GM12892 (cell line): ENCODE data around the gene RAB11A.

Experiments
- DNase-seq: peaks from one replicate; pipeline ENCODE4 v3.0.0; 2011; ENCODE audit not compliant: insufficient read length
- FAIRE-seq: peaks from 2 replicates; lab custom pipeline; 2011; peaks lifted over from hg19 to GRCh38; lab: Jason Lieb, UNC
- POLR2A ChIP-seq: IDR thresholded peaks from 2 replicates; pipeline ENCODE4 v1.6.1; 2011; ENCODE audit warnings: low read depth, low read length, control low read depth
- POLR2AphosphoS5 ChIP-seq: IDR thresholded peaks from 2 replicates; pipeline ENCODE4 v1.6.1; 2011; ENCODE audit warnings: low read depth, low read length, control low read depth
- TAF1 ChIP-seq: IDR thresholded peaks from 2 replicates; pipeline ENCODE4 v1.6.1; 2011; ENCODE audit warnings: low read depth, mild to moderate bottlenecking, control low read depth, low read length, borderline replicate concordance

Gene RAB11A

GRCh38 chr15:65833501-65834205 is 35.6 kb upstream of the RAB11A start:
- FAIRE-seq (peak; percentile 44), DNase-seq (no peak)
- TF ChIP-seq TAF1 (no peak), POLR2AphosphoS5 (no peak), POLR2A (no peak)

GRCh38 chr15:65834603-65835282 is 34.5 kb upstream of the RAB11A start:
- TF ChIP-seq TAF1 (no peak), POLR2A (no peak), POLR2AphosphoS5 (no peak)
- DNase-seq (no peak), FAIRE-seq (no peak)

- DNase-seq, result no peak
- TF ChIP-seq POLR2AphosphoS5, result no peak
- no peak for TF ChIP-seq POLR2A
- TF ChIP-seq TAF1, result no peak
- FAIRE-seq, result peak; percentile 57
Observed at GRCh38 chr15:65835447-65835846, 33.8 kb upstream of the RAB11A start.

GRCh38 chr15:65836665-65837064 is 32.6 kb upstream of the RAB11A start:
- FAIRE-seq (no peak), DNase-seq (no peak)
- TF ChIP-seq TAF1 (no peak), POLR2AphosphoS5 (no peak), POLR2A (no peak)

- DNase-seq (no peak), FAIRE-seq (no peak)
- TF ChIP-seq TAF1 (no peak), POLR2A (no peak), POLR2AphosphoS5 (no peak)
Observed at GRCh38 chr15:65837301-65838294, 31.7 kb upstream of the RAB11A start.

GRCh38 chr15:65839354-65839901 is 29.9 kb upstream of the RAB11A start:
- FAIRE-seq, result no peak
- no peak for DNase-seq
- no peak for TF ChIP-seq POLR2A
- TF ChIP-seq TAF1, result no peak
- no peak for TF ChIP-seq POLR2AphosphoS5

- TF ChIP-seq TAF1 (no peak), POLR2A (no peak), POLR2AphosphoS5 (no peak)
- DNase-seq, result no peak
- no peak for FAIRE-seq
Observed at GRCh38 chr15:65839985-65840384, 29.3 kb upstream of the RAB11A start.

GRCh38 chr15:65841121-65841930 is 28.0 kb upstream of the RAB11A start:
- TF ChIP-seq POLR2A, result no peak
- TF ChIP-seq POLR2AphosphoS5, result no peak
- no peak for TF ChIP-seq TAF1
- no peak for DNase-seq
- no peak for FAIRE-seq

- TF ChIP-seq POLR2AphosphoS5, result no peak
- FAIRE-seq, result no peak
Observed at GRCh38 chr15:65845826-65846519, 23.3 kb upstream of the RAB11A start.

GRCh38 chr15:65847989-65848388 is 21.3 kb upstream of the RAB11A start:
- TF ChIP-seq TAF1, result no peak
- TF ChIP-seq POLR2A, result no peak
- no peak for TF ChIP-seq POLR2AphosphoS5
- DNase-seq (no peak), FAIRE-seq (no peak)

More at GRCh38 chr15:65845826-65846519, 23.3 kb upstream of the RAB11A start:
- DNase-seq, result no peak
